OCI-LY1 (cell line): Measurements from ENCODE around the gene IL1RAPL1.
"Not testable (repeated sequence)": the region's sequence is repeated elsewhere in the genome, so short reads cannot be mapped to it uniquely, and the experiment has no call there.

Source experiments
- H2AFZ ChIP-seq: fragments of 200-600 bp; sonication (generic), shearing (Covaris generic); 2 replicates; pipeline ENCODE4 v1.6.0; 2014; ENCODE audit warnings: antibody characterized with exemption, mild to moderate bottlenecking, low read length
- H3F3A ChIP-seq: fragments of 200-600 bp; sonication (generic), shearing (Covaris generic); 2 replicates; pipeline ENCODE4 v1.6.0; 2014; ENCODE audit warnings: mild to moderate bottlenecking, antibody characterized with exemption, low read length, moderate library complexity; ENCODE audit not compliant: insufficient read depth
- H3K27ac ChIP-seq: fragments of 200-600 bp; sonication (generic); 2 replicates; pipeline ENCODE4 v1.5.1; 2014; ENCODE audit warnings: low read length, mixed run types, mild to moderate bottlenecking, low read depth; ENCODE audit not compliant: poor library complexity, severe bottlenecking
- H3K27me3 ChIP-seq: fragments of 200-600 bp; sonication (generic); 2 replicates; pipeline ENCODE4 v1.6.0; 2014; ENCODE audit warnings: antibody characterized with exemption, mild to moderate bottlenecking, low read length, moderate library complexity; ENCODE audit not compliant: insufficient read depth
- H3K36me3 ChIP-seq: fragments of 200-600 bp; sonication (generic); 2 replicates; pipeline ENCODE4 v1.6.1; 2014; ENCODE audit warnings: mild to moderate bottlenecking, antibody characterized with exemption, low read length, moderate library complexity, mixed read lengths; ENCODE audit not compliant: insufficient read depth
- H3K4me1 ChIP-seq: fragments of 200-600 bp; sonication (generic); 2 replicates; pipeline ENCODE4 v1.5.1; 2014; ENCODE audit warnings: mild to moderate bottlenecking, low read length, moderate library complexity; ENCODE audit not compliant: insufficient read depth, severe bottlenecking
- H3K4me2 ChIP-seq: fragments of 200-600 bp; sonication (generic), shearing (Covaris generic); 2 replicates; pipeline ENCODE4 v1.6.1; 2014; ENCODE audit warnings: low read length
- H3K4me3 ChIP-seq: fragments of 200-600 bp; sonication (generic); 2 replicates; pipeline ENCODE4 v1.5.1; 2014; ENCODE audit warnings: low read length, low read depth, mild to moderate bottlenecking, mixed read lengths; ENCODE audit not compliant: poor library complexity, severe bottlenecking
- H3K79me2 ChIP-seq: fragments of 200-600 bp; shearing (Covaris generic); 2 replicates; pipeline ENCODE4 v1.6.1; 2016; ENCODE audit warnings: mixed run types, low read length, mixed read lengths; ENCODE audit not compliant: insufficient read depth
- H3K9ac ChIP-seq: fragments of 200-600 bp; sonication (generic), shearing (Covaris generic); 2 replicates; pipeline ENCODE4 v1.6.1; 2014; ENCODE audit warnings: mild to moderate bottlenecking, low read length, mixed read lengths
- H3K9me2 ChIP-seq: fragments of 200-600 bp; sonication (generic), shearing (Covaris generic); 2 replicates; pipeline ENCODE4 v1.6.1; 2014; ENCODE audit warnings: low read depth, mild to moderate bottlenecking, low read length, mixed read lengths
- H3K9me3 ChIP-seq: fragments of 200-600 bp; shearing (Covaris generic); 2 replicates; pipeline ENCODE4 v1.6.1; 2014; ENCODE audit warnings: low read length, mixed read lengths
- H4K20me1 ChIP-seq: fragments of 200-600 bp; sonication (generic), shearing (Covaris generic); 2 replicates; pipeline ENCODE4 v1.6.0; 2016; ENCODE audit warnings: mild to moderate bottlenecking, low read length; ENCODE audit not compliant: insufficient read depth
- CTCF ChIP-seq: fragments of 200-600 bp; sonication (generic), shearing (Covaris generic); IDR thresholded peaks from 2 replicates; pipeline ENCODE4 v1.5.1; 2017; ENCODE audit warnings: mild to moderate bottlenecking, antibody characterized with exemption, low read length, moderate library complexity, mixed read lengths
- EZH2 ChIP-seq: fragments of 200-600 bp; sonication (generic), shearing (Covaris generic); IDR thresholded peaks from 2 replicates; pipeline ENCODE4 v1.8.0; 2017; ENCODE audit warnings: borderline replicate concordance, mixed run types, mild to moderate bottlenecking, antibody characterized with exemption, low read length, moderate library complexity, mixed read lengths

The IL1RAPL1 gene

GRCh38 chrX:29348288-29348687 lies 761.0 kb downstream of the IL1RAPL1 start:
- Histone ChIP-seq H3F3A (no peaks in the 10 kb centered on the region), H3K27me3 (no peaks in the 10 kb centered on the region), H3K4me2 (no peak overlapping the region), H3K4me3 (no peak overlapping the region), H3K36me3 (no peaks in the 10 kb centered on the region), H4K20me1 (no peaks in the 10 kb centered on the region), H2AFZ (no peak overlapping the region), H3K79me2 (no peaks in the 10 kb centered on the region), H3K9me3 (no peaks in the 10 kb centered on the region), H3K9ac (no peak overlapping the region), H3K9me2 (no peaks in the 10 kb centered on the region), H3K4me1 (no peaks in the 10 kb centered on the region), H3K27ac (no peak overlapping the region)
- no peak for TF ChIP-seq CTCF
- TF ChIP-seq EZH2, result no peak

GRCh38 chrX:29359276-29359675 lies 772.0 kb downstream of the IL1RAPL1 start:
- Histone ChIP-seq H2AFZ (no peak overlapping the region), H3K9ac (no peak overlapping the region), H3K79me2 (no peaks in the 10 kb centered on the region), H3K4me1 (no peaks in the 10 kb centered on the region), H4K20me1 (no peaks in the 10 kb centered on the region), H3K36me3 (no peaks in the 10 kb centered on the region), H3K9me2 (no peaks in the 10 kb centered on the region), H3K4me3 (no peak overlapping the region), H3K4me2 (no peak overlapping the region), H3K9me3 (no peaks in the 10 kb centered on the region), H3K27ac (no peak overlapping the region), H3F3A (no peaks in the 10 kb centered on the region), H3K27me3 (no peaks in the 10 kb centered on the region)
- TF ChIP-seq CTCF (no peak), EZH2 (no peak)

DNA sequence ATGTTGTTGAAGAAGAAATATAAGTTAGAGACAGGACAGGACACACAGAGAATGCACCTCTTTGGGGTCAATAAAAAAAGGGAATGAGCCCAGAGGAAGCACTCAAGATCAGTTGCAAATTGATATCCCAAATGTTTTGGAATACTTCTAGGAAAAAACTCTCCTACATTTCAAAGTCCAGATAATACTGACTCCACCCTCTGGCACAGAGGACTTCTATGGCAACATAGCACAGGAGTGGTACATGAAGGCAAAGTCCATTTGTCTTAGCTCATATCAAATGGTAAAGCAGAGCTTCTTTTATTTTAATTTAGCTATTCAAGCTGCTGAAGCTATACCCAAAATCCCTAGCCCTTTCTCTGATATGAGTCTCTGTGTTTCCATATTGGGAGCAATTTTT lies 787.5 kb downstream of the IL1RAPL1 start:
- H3K9me3 ChIP-seq, H3K4me1 ChIP-seq, H3F3A ChIP-seq, H3K27ac ChIP-seq, H2AFZ ChIP-seq, H3K79me2 ChIP-seq, H4K20me1 ChIP-seq, H3K4me3 ChIP-seq, H3K9ac ChIP-seq, H3K27me3 ChIP-seq, H3K4me2 ChIP-seq, H3K36me3 ChIP-seq, H3K9me2 ChIP-seq: not testable (repeated sequence)

DNA sequence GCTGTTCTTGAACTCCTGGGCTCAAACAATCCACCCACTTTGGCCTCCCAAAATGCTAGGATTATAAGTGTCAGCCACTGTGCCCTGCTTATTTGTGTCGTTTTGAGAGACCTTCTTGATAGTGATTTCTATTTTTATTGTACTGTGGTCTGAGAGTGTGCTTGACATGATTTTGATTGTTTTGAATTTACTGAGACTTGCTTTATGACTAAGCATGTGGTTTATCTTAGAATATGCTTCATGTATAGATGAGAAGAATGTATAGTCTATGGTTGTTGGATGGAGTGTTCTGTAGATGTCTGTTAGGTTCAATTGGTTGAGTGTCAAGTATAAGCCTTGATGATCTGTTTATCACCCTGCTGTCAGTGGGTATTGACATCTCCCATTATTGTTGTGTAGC lies 789.3 kb downstream of the IL1RAPL1 start:
- no peak overlapping the region for H3K27ac ChIP-seq
- H3K9ac ChIP-seq, result no peak overlapping the region
- no peaks in the 10 kb centered on the region for H3K36me3 ChIP-seq
- H3F3A ChIP-seq, result no peaks in the 10 kb centered on the region
- no peaks in the 10 kb centered on the region for H3K9me2 ChIP-seq
- no peak overlapping the region for H2AFZ ChIP-seq
- H3K4me3 ChIP-seq, result no peak overlapping the region
- no peaks in the 10 kb centered on the region for H3K4me1 ChIP-seq
- TF ChIP-seq EZH2 (no peak), CTCF (no peak)
- H4K20me1 ChIP-seq, result no peaks in the 10 kb centered on the region
- no peak overlapping the region for H3K4me2 ChIP-seq
- no peaks in the 10 kb centered on the region for H3K9me3 ChIP-seq
- H3K79me2 ChIP-seq, result no peaks in the 10 kb centered on the region
- H3K27me3 ChIP-seq, result no peaks in the 10 kb centered on the region
